ENCODE measurements around the gene REPIN1.

- TF ChIP-seq CTCF (IDR thresholded peaks at IDR 0.05): no peak
- no peak for TF ChIP-seq FOSL2 (IDR thresholded peaks at IDR 0.05)
- no peak for TF ChIP-seq FOSL2 (CRISPR knock-in tag; IDR thresholded peaks at IDR 0.05)
Measured at GRCh38 chr7:150357270-150357669, 11.4 kb upstream of the REPIN1 start.

Data from A549 (cell line).